LNCaP clone FGC (cell line): ENCODE results near the gene DSEL.

Source experiments
- DNase-seq: peaks from one replicate; pipeline ENCODE4 v3.0.0-alpha.2; 2011; ENCODE audit warnings: low read depth
- H3K4me3 ChIP-seq: 2 replicates; pipeline ENCODE4 v1.5.1; 2011; ENCODE audit warnings: mild to moderate bottlenecking, low read depth, low read length, control low read depth
- CTCF ChIP-seq: IDR thresholded peaks from 2 replicates; pipeline ENCODE4 v1.5.1; 2012; ENCODE audit warnings: mild to moderate bottlenecking; ENCODE audit not compliant: control insufficient read depth, insufficient read depth; ENCODE audit errors: extremely low read depth

Gene DSEL

GRCh38 chr18:67531929-67532328 lies 15.4 kb upstream of the DSEL start:
- no peak overlapping the region for H3K4me3 ChIP-seq
- no peak for DNase-seq
- no peak for TF ChIP-seq CTCF

- DNase-seq = no peak
- no peak for TF ChIP-seq CTCF
These were observed 9.0 kb upstream of the DSEL start for GRCh38 chr18:67525328-67526099.

GRCh38 chr18:67520351-67520921 lies 3.9 kb upstream of the DSEL start:
- DNase-seq = no peak
- H3K4me3 ChIP-seq = no peak overlapping the region
- no peak for TF ChIP-seq CTCF

More at GRCh38 chr18:67525328-67526099, 9.0 kb upstream of the DSEL start:
- H3K4me3 ChIP-seq = no peak overlapping the region

- no peak for DNase-seq
- H3K4me3 ChIP-seq = no peak overlapping the region
- no peak for TF ChIP-seq CTCF
These were observed 3.1 kb upstream of the DSEL start for GRCh38 chr18:67519592-67519991.

GRCh38 chr18:67518566-67518965 lies 2.0 kb upstream of the DSEL start:
- no peak overlapping the region for H3K4me3 ChIP-seq
- DNase-seq = no peak
- TF ChIP-seq CTCF = no peak

- no peak for DNase-seq
- TF ChIP-seq CTCF = no peak
- H3K4me3 ChIP-seq = peak overlapping the region; percentile 63
These were observed 885 bp upstream of the DSEL start for GRCh38 chr18:67517444-67517765.
